SK-N-SH (cell line): ENCODE measurements around the gene WDR77. TPM values are rescaled to one million over a fixed set of nuclear protein-coding genes. Genes with fewer than 3 reads are reported as not detected.

ENCODE experiments used
- CTCF ChIA-PET: fragments of 300-600, 350-600 bp; formaldehyde crosslinking; extraction: SDS; loops from one replicate; lab custom pipeline; 2021; lab: Yijun Ruan, JAX
- POLR2A ChIA-PET: fragments of 350-600 bp; sonication (Branson Sonifier 250); formaldehyde crosslinking; extraction: SDS; loops from one replicate; lab custom pipeline; 2020; ENCODE audit warnings: antibody characterized with exemption, inconsistent platforms; lab: Yijun Ruan, JAX
- DNase-seq: peaks from one replicate; pipeline ENCODE4 v3.0.0; 2012
- H2AFZ ChIP-seq: fragments of 200-600 bp; sonication (generic); 2 replicates; pipeline ENCODE4 v1.8.1; 2016; ENCODE audit warnings: antibody characterized with exemption, mild to moderate bottlenecking, low read depth
- H3F3A ChIP-seq: fragments of 200-600 bp; sonication (generic); replicated peaks from 2 replicates; pipeline ENCODE3; 2016; ENCODE audit warnings: antibody characterized with exemption, mild to moderate bottlenecking; ENCODE audit not compliant: insufficient read depth
- H3K27ac ChIP-seq, 2 experiments: fragments of 200-500 bp in 1 of 2; fragments of 200-600 bp in 1 of 2; sonication (Bioruptor generic) in 1 of 2; sonication (generic), shearing (Covaris generic) in 1 of 2; 2 replicates each; pipeline versions ENCODE4 v1.5.1 to v1.6.1; 2014 to 2016; ENCODE audit warnings: low read depth in 2 of 2, inconsistent platforms in 1 of 2, low read length in 1 of 2, mild to moderate bottlenecking in 1 of 2, mixed read lengths in 1 of 2
- H3K27me3 ChIP-seq: fragments of 200-600 bp; sonication (generic), shearing (Covaris generic); 2 replicates; pipeline ENCODE4 v1.6.1; 2016; ENCODE audit warnings: mixed run types; ENCODE audit not compliant: insufficient read depth
- H3K36me3 ChIP-seq, 2 experiments: fragments of 200-500 bp in 1 of 2; fragments of 200-600 bp in 1 of 2; sonication (Bioruptor generic) in 1 of 2; sonication (generic) in 1 of 2; replicated peaks in 1 of 2; 2 replicates each; pipeline versions ENCODE3 to v1.5.1; 2014 to 2016; ENCODE audit warnings: low read length in 1 of 2, mild to moderate bottlenecking in 1 of 2; ENCODE audit not compliant: insufficient read depth in 2 of 2, control insufficient read depth in 1 of 2
- H3K4me1 ChIP-seq, 2 experiments: fragments of 200-500 bp in 1 of 2; fragments of 200-600 bp in 1 of 2; sonication (Bioruptor generic) in 1 of 2; sonication (generic), shearing (Covaris generic) in 1 of 2; 2 replicates each; pipeline versions ENCODE4 v1.5.1 to v1.6.1; 2014 to 2016; ENCODE audit warnings: low read depth in 1 of 2, low read length in 1 of 2, mixed run types in 1 of 2; ENCODE audit not compliant: insufficient read depth in 2 of 2, control insufficient read depth in 1 of 2
- H3K4me2 ChIP-seq: fragments of 200-600 bp; sonication (generic), shearing (Covaris generic); 2 replicates; pipeline ENCODE4 v1.6.1; 2017; ENCODE audit warnings: mixed run types
- H3K4me3 ChIP-seq, 2 experiments: fragments of 200-500 bp in 1 of 2; fragments of 200-600 bp in 1 of 2; sonication (Bioruptor generic) in 1 of 2; sonication (generic), shearing (Covaris generic) in 1 of 2; 2 replicates each; pipeline versions ENCODE4 v1.5.1 to v1.8.1; 2014 to 2016; ENCODE audit warnings: low read depth in 2 of 2, inconsistent platforms in 1 of 2, low read length in 1 of 2, mild to moderate bottlenecking in 1 of 2, mixed read lengths in 1 of 2, moderate library complexity in 1 of 2
- H3K79me2 ChIP-seq: fragments of 200-600 bp; sonication (generic); 2 replicates; pipeline ENCODE4 v1.8.1; 2017; ENCODE audit warnings: mild to moderate bottlenecking; ENCODE audit not compliant: insufficient read depth
- H3K9ac ChIP-seq: fragments of 200-600 bp; sonication (generic); 2 replicates; pipeline ENCODE4 v1.6.1; 2017; ENCODE audit warnings: mixed run types
- H3K9me2 ChIP-seq: fragments of 200-600 bp; sonication (generic); 2 replicates; pipeline ENCODE4 v1.6.1; 2017; ENCODE audit warnings: mixed run types
- H3K9me3 ChIP-seq: fragments of 200-600 bp; sonication (generic); 2 replicates; pipeline ENCODE4 v1.6.1; 2017; ENCODE audit warnings: mixed run types, mild to moderate bottlenecking, moderate library complexity
- H4K20me1 ChIP-seq: fragments of 200-600 bp; sonication (generic); 2 replicates; pipeline ENCODE4 v1.6.1; 2017; ENCODE audit warnings: mild to moderate bottlenecking, mixed run types; ENCODE audit not compliant: insufficient read depth
- ELF1 ChIP-seq: IDR thresholded peaks from 2 replicates; pipeline ENCODE4 v1.4.0; 2012
- EP300 ChIP-seq, 2 experiments: IDR thresholded peaks; 2 replicates each; pipeline versions ENCODE4 v1.4.0 to v1.6.1; 2012; ENCODE audit warnings: borderline replicate concordance in 1 of 2, low read depth in 1 of 2, low read length in 1 of 2
- FOXM1 ChIP-seq: IDR thresholded peaks from 2 replicates; pipeline ENCODE4 v1.4.0; 2012; ENCODE audit warnings: low read depth, mild to moderate bottlenecking
- GABPA ChIP-seq: IDR thresholded peaks from 2 replicates; pipeline ENCODE4 v1.4.0; 2012; ENCODE audit warnings: low read depth, mild to moderate bottlenecking
- GATA2 ChIP-seq: sonication (generic); formaldehyde crosslinking; IDR thresholded peaks from 2 replicates; pipeline ENCODE4 v1.5.0; 2020; ENCODE audit warnings: mild to moderate bottlenecking, missing genetic modification reagents
- JUND ChIP-seq: IDR thresholded peaks from 2 replicates; pipeline ENCODE4 v1.4.0; 2012
- MEF2A ChIP-seq: IDR thresholded peaks from 2 replicates; pipeline ENCODE4 v1.4.0; 2012; ENCODE audit warnings: low read depth, borderline replicate concordance
- MXI1 ChIP-seq: IDR thresholded peaks from 2 replicates; pipeline ENCODE4 v1.6.1; 2012; ENCODE audit warnings: mild to moderate bottlenecking, low read depth, low read length, improper control_type of control experiment
- NFIC ChIP-seq: IDR thresholded peaks from 2 replicates; pipeline ENCODE4 v1.4.0; 2012; ENCODE audit warnings: borderline replicate concordance
- NRF1 ChIP-seq: IDR thresholded peaks from 2 replicates; pipeline ENCODE4 v1.6.1; 2012; ENCODE audit warnings: low read depth, mild to moderate bottlenecking, low read length
- RCOR1 ChIP-seq: fragments of 150-350 bp; IDR thresholded peaks from 2 replicates; pipeline ENCODE4 v1.6.1; 2017; ENCODE audit warnings: antibody characterized with exemption, low read length
- RFX5 ChIP-seq: IDR thresholded peaks from 2 replicates; pipeline ENCODE4 v1.6.1; 2012; ENCODE audit warnings: mild to moderate bottlenecking, improper control_type of control experiment, low read length
- TAF1 ChIP-seq: IDR thresholded peaks from 2 replicates; pipeline ENCODE4 v1.6.1; 2012; ENCODE audit warnings: low read depth, mild to moderate bottlenecking, low read length, moderate library complexity, borderline replicate concordance
- TEAD4 ChIP-seq: IDR thresholded peaks from 2 replicates; pipeline ENCODE4 v1.4.0; 2012; ENCODE audit warnings: mild to moderate bottlenecking, borderline replicate concordance; ENCODE audit not compliant: insufficient read depth
- YY1 ChIP-seq: IDR thresholded peaks from 2 replicates; pipeline ENCODE4 v1.4.0; 2012; ENCODE audit warnings: low read depth, mild to moderate bottlenecking
- WGBS: methylation state at CpG from one replicate; pipeline ENCODE4 v1.1.6; 2017; ENCODE audit warnings: low lambda C conversion rate; 5-methylcytosine and 5-hydroxymethylcytosine counted together
- polyA plus RNA-seq, 3 experiments: library from polyadenylated mRNA; depleted of rRNA; stranded (reverse); fragments of >200 nt; gene quantifications; 2 replicates each; pipeline ENCODE4 v1.2.3, GENCODE V29; 2012
- TF ChIP-seq, protein P1 (sequence below): IDR thresholded peaks from 2 replicates; pipeline ENCODE4 v1.6.1; 2012; ENCODE audit warnings: mild to moderate bottlenecking, low read depth, low read length, moderate library complexity
- TF ChIP-seq, protein P2 (sequence below): IDR thresholded peaks from 2 replicates; pipeline ENCODE4; 2012
- TF ChIP-seq, protein P3 (sequence below): fragments of 150-350 bp; IDR thresholded peaks from 2 replicates; pipeline ENCODE4 v1.6.1; 2016; ENCODE audit warnings: mild to moderate bottlenecking, low read depth, low read length
- TF ChIP-seq, protein P4 (sequence below): IDR thresholded peaks from 2 replicates; pipeline ENCODE4 v1.4.0; 2012; ENCODE audit warnings: low read depth

Gene WDR77
- polyA plus RNA-seq, 1 of the 3 experiments (the other 2 are of a cell fraction): 97.1 TPM

DNA sequence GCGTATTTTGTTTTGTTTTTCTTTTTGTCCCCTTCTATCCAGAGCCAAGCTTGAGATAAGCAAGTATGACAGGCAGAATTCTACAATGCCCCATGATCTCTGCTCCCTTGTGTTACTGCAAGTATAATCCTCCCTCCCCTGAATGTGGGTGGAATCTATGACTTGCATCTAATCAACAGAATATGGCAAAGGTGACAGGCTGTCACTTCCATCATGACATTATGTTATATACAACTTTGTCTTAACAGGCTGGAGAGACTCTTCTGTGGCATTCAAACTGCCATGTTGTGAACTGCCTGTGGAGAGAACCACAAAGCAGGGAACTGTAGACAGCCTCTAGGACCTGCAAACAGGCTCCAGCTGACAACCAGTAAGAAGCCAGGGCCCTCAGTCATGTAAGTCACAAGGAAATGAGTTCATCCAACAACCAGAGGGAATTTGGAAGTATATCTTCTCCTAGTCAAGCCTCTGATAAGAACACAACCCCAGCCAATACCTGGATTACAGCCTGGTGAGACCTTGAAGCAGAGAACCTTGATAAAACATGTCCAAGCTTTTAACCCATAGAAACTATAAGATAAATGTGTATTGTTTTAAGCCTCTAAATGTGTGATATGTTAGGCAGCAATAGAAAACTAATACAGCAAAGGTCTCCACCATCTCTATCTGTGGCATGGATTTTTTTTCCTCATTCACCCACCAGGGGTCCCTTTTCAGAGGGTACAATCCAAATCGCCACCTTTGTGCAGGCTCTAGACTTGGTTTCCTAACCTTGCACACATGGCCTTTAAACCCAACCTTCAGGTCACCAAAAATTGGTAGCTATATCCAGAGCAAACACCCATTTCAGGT is 19.0 kb upstream of the WDR77 start (continued):
- TF ChIP-seq RCOR1 (no peak), EP300 (IDR thresholded peaks at IDR 0.05; ENCODE audit: borderline replicate concordance in 1 of 2, low read depth in 1 of 2, low read length in 1 of 2) (no peak), ELF1 (no peak), NFIC (no peak), GATA2 (CRISPR knock-in tag) (no peak), MXI1 (no peak)
- TF ChIP-seq, protein P1, sequence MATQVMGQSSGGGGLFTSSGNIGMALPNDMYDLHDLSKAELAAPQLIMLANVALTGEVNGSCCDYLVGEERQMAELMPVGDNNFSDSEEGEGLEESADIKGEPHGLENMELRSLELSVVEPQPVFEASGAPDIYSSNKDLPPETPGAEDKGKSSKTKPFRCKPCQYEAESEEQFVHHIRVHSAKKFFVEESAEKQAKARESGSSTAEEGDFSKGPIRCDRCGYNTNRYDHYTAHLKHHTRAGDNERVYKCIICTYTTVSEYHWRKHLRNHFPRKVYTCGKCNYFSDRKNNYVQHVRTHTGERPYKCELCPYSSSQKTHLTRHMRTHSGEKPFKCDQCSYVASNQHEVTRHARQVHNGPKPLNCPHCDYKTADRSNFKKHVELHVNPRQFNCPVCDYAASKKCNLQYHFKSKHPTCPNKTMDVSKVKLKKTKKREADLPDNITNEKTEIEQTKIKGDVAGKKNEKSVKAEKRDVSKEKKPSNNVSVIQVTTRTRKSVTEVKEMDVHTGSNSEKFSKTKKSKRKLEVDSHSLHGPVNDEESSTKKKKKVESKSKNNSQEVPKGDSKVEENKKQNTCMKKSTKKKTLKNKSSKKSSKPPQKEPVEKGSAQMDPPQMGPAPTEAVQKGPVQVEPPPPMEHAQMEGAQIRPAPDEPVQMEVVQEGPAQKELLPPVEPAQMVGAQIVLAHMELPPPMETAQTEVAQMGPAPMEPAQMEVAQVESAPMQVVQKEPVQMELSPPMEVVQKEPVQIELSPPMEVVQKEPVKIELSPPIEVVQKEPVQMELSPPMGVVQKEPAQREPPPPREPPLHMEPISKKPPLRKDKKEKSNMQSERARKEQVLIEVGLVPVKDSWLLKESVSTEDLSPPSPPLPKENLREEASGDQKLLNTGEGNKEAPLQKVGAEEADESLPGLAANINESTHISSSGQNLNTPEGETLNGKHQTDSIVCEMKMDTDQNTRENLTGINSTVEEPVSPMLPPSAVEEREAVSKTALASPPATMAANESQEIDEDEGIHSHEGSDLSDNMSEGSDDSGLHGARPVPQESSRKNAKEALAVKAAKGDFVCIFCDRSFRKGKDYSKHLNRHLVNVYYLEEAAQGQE: no peak

DNA sequence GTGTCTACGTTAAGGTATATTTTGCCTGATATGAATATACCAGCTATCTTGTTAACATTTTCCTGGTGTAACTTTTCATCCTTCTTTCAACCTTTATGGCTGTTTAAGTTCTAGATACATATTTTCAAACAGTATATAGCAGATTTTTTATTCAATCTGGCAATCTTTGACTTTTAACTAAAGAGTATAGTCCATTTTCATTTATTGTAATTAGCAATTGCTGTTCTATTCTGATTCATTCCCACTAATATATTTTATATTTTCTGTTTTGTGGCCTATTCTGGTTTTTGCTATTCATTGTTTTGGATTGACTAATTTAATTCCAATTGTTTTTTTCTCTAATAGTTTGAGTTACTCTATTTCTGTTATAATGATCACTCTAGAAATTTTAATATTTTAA is 17.4 kb upstream of the WDR77 start:
- no peaks in the 10 kb centered on the region for H3K27me3 ChIP-seq
- POLR2A ChIA-PET: no interaction called here
- peaks cover 24 to 27% of the 10 kb centered on the region in 2 experiments for H3K36me3 ChIP-seq
- no peak overlapping the region for H3K27ac ChIP-seq
- no peak overlapping the region for H3K4me3 ChIP-seq
- peaks cover 14% of the 10 kb centered on the region for H3F3A ChIP-seq
- DNase-seq: no peak
- no peak overlapping the region for H3K9ac ChIP-seq
- no peaks in the 10 kb centered on the region for H4K20me1 ChIP-seq
- no peaks in the 10 kb centered on the region for H3K79me2 ChIP-seq
- CTCF ChIA-PET: interaction anchor here (1.2 kb wide), 1 partner anchor 302 kb away, joined by 4 read pairs; no protein-coding TSS in a partner anchor
- no peaks in the 10 kb centered on the region for H3K9me3 ChIP-seq
- 0% methylated on average over 1 of the region's 1 CpG for WGBS
- H3K9me2 ChIP-seq: no peaks in the 10 kb centered on the region
- H3K4me1 ChIP-seq: peaks cover 0 to 8% of the 10 kb centered on the region in 2 experiments; a peak in 1 of 4 replicates
- TF ChIP-seq, protein P1: no peak
- TF ChIP-seq RCOR1: no peak
- TF ChIP-seq YY1: no peak
- no peak for TF ChIP-seq NFIC
- TF ChIP-seq, protein P2, sequence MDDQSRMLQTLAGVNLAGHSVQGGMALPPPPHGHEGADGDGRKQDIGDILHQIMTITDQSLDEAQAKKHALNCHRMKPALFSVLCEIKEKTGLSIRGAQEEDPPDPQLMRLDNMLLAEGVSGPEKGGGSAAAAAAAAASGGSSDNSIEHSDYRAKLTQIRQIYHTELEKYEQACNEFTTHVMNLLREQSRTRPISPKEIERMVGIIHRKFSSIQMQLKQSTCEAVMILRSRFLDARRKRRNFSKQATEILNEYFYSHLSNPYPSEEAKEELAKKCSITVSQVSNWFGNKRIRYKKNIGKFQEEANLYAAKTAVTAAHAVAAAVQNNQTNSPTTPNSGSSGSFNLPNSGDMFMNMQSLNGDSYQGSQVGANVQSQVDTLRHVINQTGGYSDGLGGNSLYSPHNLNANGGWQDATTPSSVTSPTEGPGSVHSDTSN: no peak
- no peak for TF ChIP-seq JUND
- no peak for TF ChIP-seq EP300 (IDR thresholded peaks at IDR 0.05; ENCODE audit: borderline replicate concordance in 1 of 2, low read depth in 1 of 2, low read length in 1 of 2)
- TF ChIP-seq, protein P3, sequence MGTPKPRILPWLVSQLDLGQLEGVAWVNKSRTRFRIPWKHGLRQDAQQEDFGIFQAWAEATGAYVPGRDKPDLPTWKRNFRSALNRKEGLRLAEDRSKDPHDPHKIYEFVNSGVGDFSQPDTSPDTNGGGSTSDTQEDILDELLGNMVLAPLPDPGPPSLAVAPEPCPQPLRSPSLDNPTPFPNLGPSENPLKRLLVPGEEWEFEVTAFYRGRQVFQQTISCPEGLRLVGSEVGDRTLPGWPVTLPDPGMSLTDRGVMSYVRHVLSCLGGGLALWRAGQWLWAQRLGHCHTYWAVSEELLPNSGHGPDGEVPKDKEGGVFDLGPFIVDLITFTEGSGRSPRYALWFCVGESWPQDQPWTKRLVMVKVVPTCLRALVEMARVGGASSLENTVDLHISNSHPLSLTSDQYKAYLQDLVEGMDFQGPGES: no peak
- no peak for TF ChIP-seq FOXM1
- no peak for TF ChIP-seq MEF2A
- TF ChIP-seq TEAD4: no peak
- no peak for TF ChIP-seq NRF1
- TF ChIP-seq, protein P4, sequence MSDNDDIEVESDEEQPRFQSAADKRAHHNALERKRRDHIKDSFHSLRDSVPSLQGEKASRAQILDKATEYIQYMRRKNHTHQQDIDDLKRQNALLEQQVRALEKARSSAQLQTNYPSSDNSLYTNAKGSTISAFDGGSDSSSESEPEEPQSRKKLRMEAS: no peak
- TF ChIP-seq RFX5: no peak
- TF ChIP-seq TAF1: no peak
- TF ChIP-seq GABPA: no peak
- TF ChIP-seq ELF1: no peak
- no peak overlapping the region for H2AFZ ChIP-seq
- H3K4me2 ChIP-seq: no peak overlapping the region
